Prostate gland (tissue), 2 donors: ENCODE data around the gene ACKR3. TPM values are rescaled to one million over a fixed set of nuclear protein-coding genes. Genes with fewer than 3 reads are reported as not detected.

ENCODE experiments used
- DNase-seq: peaks from one replicate; pipeline ENCODE4 v3.0.0-alpha.2; 2019; ENCODE audit warnings: low spot score
- H3K27ac ChIP-seq, 2 donors: fragments of 200-600 bp; sonication (generic); 2 replicates each; pipeline ENCODE4 v1.5.1; 2017 to 2019
- H3K27me3 ChIP-seq: fragments of 200-600 bp; sonication (generic); replicated peaks from 2 replicates; pipeline ENCODE4 v1.5.1; 2019; ENCODE audit not compliant: insufficient read depth
- H3K36me3 ChIP-seq, 2 donors: fragments of 200-600 bp; sonication (generic); 1 replicate in 1 of 2; 2 replicates in 1 of 2; pipeline versions ENCODE4 v1.5.1 to v1.8.1; 2017 to 2019
- H3K4me1 ChIP-seq: fragments of 200-600 bp; sonication (generic); replicated peaks from 2 replicates; pipeline ENCODE4 v1.5.1; 2019
- H3K4me3 ChIP-seq, 2 donors: fragments of 200-600 bp; sonication (generic); 2 replicates each; pipeline ENCODE4 v1.5.1; 2017 to 2019
- H3K9me3 ChIP-seq: fragments of 200-600 bp; sonication (generic); 2 replicates; pipeline ENCODE4 v1.5.1; 2017
- CTCF ChIP-seq, 4 experiments: fragments of 200-600 bp in 2 of 4; fragments of 450-650 bp in 2 of 4; sonication (generic) in 2 of 4; IDR thresholded peaks; 1 replicate in 3 of 4; 2 replicates in 1 of 4; pipeline ENCODE4 v1.5.1; 2016 to 2019; ENCODE audit warnings: antibody characterized with exemption in 4 of 4, mild to moderate bottlenecking in 2 of 4, moderate library complexity in 2 of 4
- POLR2A ChIP-seq: fragments of 450-650 bp; IDR thresholded peaks from one replicate; pipeline ENCODE4 v1.6.1; 2016; ENCODE audit warnings: antibody characterized with exemption, mild to moderate bottlenecking
- POLR2AphosphoS5 ChIP-seq: sonication (generic); formaldehyde crosslinking; IDR thresholded peaks from one replicate; pipeline ENCODE4 v1.6.1; 2017; ENCODE audit warnings: antibody characterized with exemption
- WGBS: methylation state at CpG from one replicate; pipeline ENCODE4 v1.1.5; 2018; 5-methylcytosine and 5-hydroxymethylcytosine counted together
- intact Hi-C: fragments of 100-400 bp; cut with DNase I; formaldehyde crosslinking; loops from one replicate; pipeline ENCODE4 v1.14.2; 2022
- total RNA-seq, 2 donors: library from RNA; depleted of rRNA; stranded (reverse); fragments of >200 nt; gene quantifications; one replicate each; pipeline ENCODE4 v1.1.0, GENCODE V29; 2016

Gene ACKR3
- total RNA-seq, 2 donors from 2014 or later: 2.1 to 19.2 TPM

DNA sequence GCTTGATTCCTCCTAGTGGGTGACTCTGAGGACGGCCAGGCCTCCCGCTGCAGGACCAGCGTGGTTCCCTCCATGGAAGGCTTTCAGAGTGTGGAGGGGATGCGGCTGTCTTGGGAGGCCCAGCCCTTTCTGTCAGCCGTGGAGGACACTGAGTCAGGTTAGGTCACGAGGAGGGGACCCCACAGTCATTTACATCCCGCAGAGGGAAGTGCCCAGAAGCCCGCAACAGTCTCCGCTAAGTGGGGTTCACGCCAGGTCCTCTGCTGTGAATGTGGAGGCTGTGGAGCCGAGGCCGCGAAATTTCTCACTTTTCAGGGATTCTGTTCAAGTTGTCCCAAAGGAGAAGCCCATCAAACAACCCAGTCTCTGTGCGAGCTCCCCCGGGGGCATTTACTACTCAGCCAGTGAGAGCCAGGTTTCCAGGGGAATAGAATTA, 8.8 kb downstream of the ACKR3 start:
- no peaks in the 10 kb centered on the region for H3K4me1 ChIP-seq
- intact Hi-C loops: loop anchor here (5.0 to 10.0 kb wide), 2 partner anchors 64 to 166 kb away; no protein-coding TSS in a partner anchor
- no peak overlapping the region for H3K27ac ChIP-seq
- H3K9me3 ChIP-seq: no peaks in the 10 kb centered on the region
- no peak for DNase-seq
- no peaks in the 10 kb centered on the region for H3K27me3 ChIP-seq
- no peak overlapping the region for H3K4me3 ChIP-seq
- TF ChIP-seq POLR2AphosphoS5 (no peak), CTCF (IDR thresholded peaks at IDR 0.05) (no peak), POLR2A (no peak)
- WGBS: 89% methylated on average over 14 of the region's 15 CpGs
- H3K36me3 ChIP-seq: no peaks in the 10 kb centered on the region

- intact Hi-C loops: loop anchor here (5.0 to 10.0 kb wide), 2 partner anchors 63 to 166 kb away; no protein-coding TSS in a partner anchor
- no peak overlapping the region for H3K4me3 ChIP-seq
- TF ChIP-seq POLR2A (no peak), CTCF (IDR thresholded peaks at IDR 0.05) (no peak), POLR2AphosphoS5 (no peak)
- H3K9me3 ChIP-seq: no peaks in the 10 kb centered on the region
- no peaks in the 10 kb centered on the region for H3K27me3 ChIP-seq
- 82% methylated on average over 9 of the region's 9 CpGs for WGBS
- DNase-seq: no peak
- H3K36me3 ChIP-seq: no peaks in the 10 kb centered on the region
- H3K4me1 ChIP-seq: no peaks in the 10 kb centered on the region
- no peak overlapping the region for H3K27ac ChIP-seq
These were observed 9.6 kb downstream of the ACKR3 start for GRCh38 chr2:236579048-236579745.

DNA sequence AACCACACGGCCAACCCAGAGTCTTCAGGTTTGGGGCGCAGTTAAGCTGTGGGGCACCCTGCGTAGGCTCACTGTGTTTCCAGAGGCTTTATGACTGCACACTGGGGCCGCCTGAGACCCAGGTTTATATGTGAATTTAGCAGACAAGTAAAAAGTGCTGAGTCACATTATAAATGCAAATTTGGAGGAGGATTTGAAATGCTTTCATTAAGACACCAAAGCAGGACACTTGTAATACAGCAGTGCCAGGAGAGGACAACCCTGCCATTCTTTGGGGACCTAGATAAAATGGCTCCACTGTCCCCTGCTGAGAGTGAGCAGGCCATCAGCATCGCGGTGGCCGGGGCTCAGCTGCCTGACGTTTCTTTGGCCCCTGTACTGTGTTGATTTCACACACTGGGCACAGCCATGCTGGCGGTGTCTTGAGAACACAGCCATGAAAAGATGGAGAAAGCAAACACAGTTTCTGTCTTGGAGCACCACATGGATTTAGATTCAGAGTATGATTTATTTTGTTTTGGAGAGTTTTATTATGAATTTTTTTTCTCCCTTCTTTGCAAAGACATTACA, 10.2 kb downstream of the ACKR3 start:
- intact Hi-C loops: loop anchor here (5.0 to 10.0 kb wide), 2 partner anchors 62 to 165 kb away; no protein-coding TSS in a partner anchor
- no peaks in the 10 kb centered on the region for H3K9me3 ChIP-seq
- no peak for DNase-seq
- H3K4me3 ChIP-seq: no peak overlapping the region
- no peaks in the 10 kb centered on the region for H3K27me3 ChIP-seq
- TF ChIP-seq CTCF (IDR thresholded peaks at IDR 0.05) (no peak), POLR2A (no peak), POLR2AphosphoS5 (no peak)
- no peaks in the 10 kb centered on the region for H3K4me1 ChIP-seq
- H3K27ac ChIP-seq: no peak overlapping the region
- H3K36me3 ChIP-seq: no peaks in the 10 kb centered on the region
- WGBS: 64% methylated on average over 9 of the region's 9 CpGs

DNA sequence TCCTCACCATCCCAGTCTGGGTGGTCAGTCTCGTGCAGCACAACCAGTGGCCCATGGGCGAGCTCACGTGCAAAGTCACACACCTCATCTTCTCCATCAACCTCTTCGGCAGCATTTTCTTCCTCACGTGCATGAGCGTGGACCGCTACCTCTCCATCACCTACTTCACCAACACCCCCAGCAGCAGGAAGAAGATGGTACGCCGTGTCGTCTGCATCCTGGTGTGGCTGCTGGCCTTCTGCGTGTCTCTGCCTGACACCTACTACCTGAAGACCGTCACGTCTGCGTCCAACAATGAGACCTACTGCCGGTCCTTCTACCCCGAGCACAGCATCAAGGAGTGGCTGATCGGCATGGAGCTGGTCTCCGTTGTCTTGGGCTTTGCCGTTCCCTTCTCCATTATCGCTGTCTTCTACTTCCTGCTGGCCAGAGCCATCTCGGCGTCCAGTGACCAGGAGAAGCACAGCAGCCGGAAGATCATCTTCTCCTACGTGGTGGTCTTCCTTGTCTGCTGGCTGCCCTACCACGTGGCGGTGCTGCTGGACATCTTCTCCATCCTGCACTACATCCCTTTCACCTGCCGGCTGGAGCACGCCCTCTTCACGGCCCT, 11.2 kb downstream of the ACKR3 start:
- 94% methylated on average over 29 of the region's 29 CpGs for WGBS
- Histone ChIP-seq H3K4me1 (no peaks in the 10 kb centered on the region), H3K36me3 (no peaks in the 10 kb centered on the region), H3K27me3 (no peaks in the 10 kb centered on the region), H3K9me3 (no peaks in the 10 kb centered on the region), H3K4me3 (no peak overlapping the region), H3K27ac (no peak overlapping the region)
- intact Hi-C loops: no loop called here
- TF ChIP-seq POLR2A (no peak), CTCF (IDR thresholded peaks at IDR 0.05) (no peak), POLR2AphosphoS5 (no peak)
- no peak for DNase-seq
